Transverse colon (tissue), 4 donors: ENCODE results near the gene SSBP2.

Source experiments
- CTCF ChIP-seq, 5 experiments: fragments of 200-600 bp in 3 of 5; fragments of 450-650 bp in 2 of 5; sonication (generic) in 3 of 5; IDR thresholded peaks; 1 replicate in 2 of 5; 2 replicates in 3 of 5; pipeline ENCODE4 v1.5.1; 2016 to 2017; ENCODE audit warnings: antibody characterized with exemption in 5 of 5, inconsistent platforms in 3 of 5, mild to moderate bottlenecking in 2 of 5, moderate library complexity in 1 of 5
- EP300 ChIP-seq: sonication (generic); formaldehyde crosslinking; IDR thresholded peaks from one replicate; pipeline ENCODE4 v1.6.1; 2017; ENCODE audit warnings: antibody characterized with exemption, low read depth
- POLR2A ChIP-seq: fragments of 450-650 bp; IDR thresholded peaks from one replicate; pipeline ENCODE4 v1.6.1; 2016; ENCODE audit warnings: antibody characterized with exemption, mild to moderate bottlenecking, moderate library complexity
- POLR2AphosphoS5 ChIP-seq, 3 donors: sonication (generic); formaldehyde crosslinking; IDR thresholded peaks; one replicate each; pipeline ENCODE4 v1.6.1; 2016; ENCODE audit warnings: antibody characterized with exemption in 3 of 3

GRCh38 chr5:81522571-81522970 lies 228.3 kb downstream of the SSBP2 start:
- TF ChIP-seq CTCF (IDR thresholded peaks at IDR 0.05) (no peak), POLR2A (no peak), POLR2AphosphoS5 (IDR thresholded peaks at IDR 0.05) (no peak), EP300 (no peak)
